Loucy (cell line): Measurements from ENCODE around the gene SCPEP1.

ENCODE experiments used
- H2AFZ ChIP-seq: fragments of 200-600 bp; sonication (generic); 2 replicates; pipeline ENCODE4 v1.6.0; 2016; ENCODE audit warnings: antibody characterized with exemption, mild to moderate bottlenecking, low read length, moderate library complexity
- H3F3A ChIP-seq: fragments of 200-600 bp; 2 replicates; pipeline ENCODE4 v1.6.0; 2016; ENCODE audit warnings: antibody characterized with exemption, low read depth, mild to moderate bottlenecking
- H3K27me3 ChIP-seq: fragments of 200-600 bp; sonication (generic); 2 replicates; pipeline ENCODE4 v1.6.1; 2014; ENCODE audit warnings: low read length, mild to moderate bottlenecking; ENCODE audit not compliant: insufficient read depth, poor library complexity, severe bottlenecking
- H3K36me3 ChIP-seq: fragments of 200-600 bp; sonication (generic); 2 replicates; pipeline ENCODE4 v1.6.1; 2016; ENCODE audit warnings: low read length; ENCODE audit not compliant: insufficient read depth
- H3K4me1 ChIP-seq: fragments of 200-600 bp; sonication (generic); 2 replicates; pipeline ENCODE4 v1.5.1; 2014; ENCODE audit warnings: low read length, mild to moderate bottlenecking; ENCODE audit not compliant: insufficient read depth, poor library complexity, severe bottlenecking
- H3K4me2 ChIP-seq: fragments of 200-600 bp; sonication (generic); 2 replicates; pipeline ENCODE4 v1.6.0; 2014; ENCODE audit warnings: antibody characterized with exemption, low read length, low read depth, mild to moderate bottlenecking; ENCODE audit not compliant: poor library complexity, severe bottlenecking
- H3K4me3 ChIP-seq: fragments of 200-600 bp; sonication (generic); 2 replicates; pipeline ENCODE4 v1.5.1; 2014; ENCODE audit warnings: low read length, mild to moderate bottlenecking, mixed read lengths; ENCODE audit not compliant: poor library complexity, severe bottlenecking
- H3K79me2 ChIP-seq: fragments of 200-600 bp; sonication (generic); 2 replicates; pipeline ENCODE4 v1.6.1; 2014; ENCODE audit warnings: low read length; ENCODE audit not compliant: insufficient read depth
- H3K9ac ChIP-seq: fragments of 200-600 bp; sonication (generic); 2 replicates; pipeline ENCODE4 v1.6.0; 2014; ENCODE audit warnings: mild to moderate bottlenecking, low read depth, low read length, moderate library complexity; ENCODE audit not compliant: poor library complexity, severe bottlenecking
- H3K9me2 ChIP-seq: fragments of 200-600 bp; sonication (generic); replicated peaks from 2 replicates; pipeline ENCODE4 v1.6.1; 2016; ENCODE audit warnings: low read depth, low read length, mixed read lengths
- H3K9me3 ChIP-seq: fragments of 200-600 bp; sonication (generic); 2 replicates; pipeline ENCODE4 v1.6.1; 2014; ENCODE audit warnings: mild to moderate bottlenecking, antibody characterized with exemption, low read length, low read depth; ENCODE audit not compliant: insufficient read depth
- H4K20me1 ChIP-seq: fragments of 200-600 bp; sonication (generic); 2 replicates; pipeline ENCODE4 v1.6.0; 2014; ENCODE audit warnings: antibody characterized with exemption, low read length, mild to moderate bottlenecking; ENCODE audit not compliant: insufficient read depth, poor library complexity, severe bottlenecking
- EZH2phosphoT487 ChIP-seq: fragments of 200-600 bp; IDR thresholded peaks from 2 replicates; pipeline ENCODE4 v1.6.1; 2018; ENCODE audit warnings: antibody characterized with exemption, mild to moderate bottlenecking, moderate library complexity, borderline replicate concordance
- TF ChIP-seq, protein P1 (sequence below): fragments of 200-600 bp; sonication (generic); conservative IDR thresholded peaks from 2 replicates; pipeline ENCODE4 v1.5.1; 2014; ENCODE audit warnings: mild to moderate bottlenecking, antibody characterized with exemption, low read length

Gene SCPEP1

DNA sequence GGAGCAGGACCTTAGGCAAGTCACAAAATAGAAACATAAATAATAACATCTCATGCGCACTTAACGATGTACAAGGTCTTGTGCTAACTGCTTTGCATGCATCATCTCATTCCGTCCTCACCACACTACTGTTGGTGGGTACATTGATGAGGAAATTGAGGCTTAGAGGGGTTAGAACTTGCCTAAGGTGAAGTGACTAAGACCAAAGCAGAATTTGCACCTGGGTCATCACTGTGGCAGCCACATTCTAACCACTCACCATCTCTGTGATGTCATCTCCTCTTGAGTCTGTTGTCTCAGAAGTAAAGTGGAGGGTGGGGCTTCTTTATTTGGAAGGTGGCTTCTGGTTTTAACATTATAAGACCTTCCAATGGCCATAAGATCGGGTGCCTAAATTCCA, 43.7 kb upstream of the SCPEP1 start:
- Histone ChIP-seq H3K4me2 (no peak overlapping the region), H3K4me3 (no peak overlapping the region), H3K4me1 (no peaks in the 10 kb centered on the region), H3K9ac (no peak overlapping the region), H3K9me3 (peaks cover 16% of the 10 kb centered on the region; the same call in 1 of the 2 replicates), H3K36me3 (peaks cover 63% of the 10 kb centered on the region), H3K9me2 (no peaks in the 10 kb centered on the region), H4K20me1 (no peaks in the 10 kb centered on the region), H3F3A (0 out of 2 replicates have a peak, but pooled peaks cover 3% of the 10 kb centered on the region), H3K79me2 (no peaks in the 10 kb centered on the region), H3K27me3 (no peaks in the 10 kb centered on the region), H2AFZ (no peak overlapping the region)
- TF ChIP-seq EZH2phosphoT487, result no peak
- TF ChIP-seq, protein P1, sequence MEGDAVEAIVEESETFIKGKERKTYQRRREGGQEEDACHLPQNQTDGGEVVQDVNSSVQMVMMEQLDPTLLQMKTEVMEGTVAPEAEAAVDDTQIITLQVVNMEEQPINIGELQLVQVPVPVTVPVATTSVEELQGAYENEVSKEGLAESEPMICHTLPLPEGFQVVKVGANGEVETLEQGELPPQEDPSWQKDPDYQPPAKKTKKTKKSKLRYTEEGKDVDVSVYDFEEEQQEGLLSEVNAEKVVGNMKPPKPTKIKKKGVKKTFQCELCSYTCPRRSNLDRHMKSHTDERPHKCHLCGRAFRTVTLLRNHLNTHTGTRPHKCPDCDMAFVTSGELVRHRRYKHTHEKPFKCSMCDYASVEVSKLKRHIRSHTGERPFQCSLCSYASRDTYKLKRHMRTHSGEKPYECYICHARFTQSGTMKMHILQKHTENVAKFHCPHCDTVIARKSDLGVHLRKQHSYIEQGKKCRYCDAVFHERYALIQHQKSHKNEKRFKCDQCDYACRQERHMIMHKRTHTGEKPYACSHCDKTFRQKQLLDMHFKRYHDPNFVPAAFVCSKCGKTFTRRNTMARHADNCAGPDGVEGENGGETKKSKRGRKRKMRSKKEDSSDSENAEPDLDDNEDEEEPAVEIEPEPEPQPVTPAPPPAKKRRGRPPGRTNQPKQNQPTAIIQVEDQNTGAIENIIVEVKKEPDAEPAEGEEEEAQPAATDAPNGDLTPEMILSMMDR, result no peak

DNA sequence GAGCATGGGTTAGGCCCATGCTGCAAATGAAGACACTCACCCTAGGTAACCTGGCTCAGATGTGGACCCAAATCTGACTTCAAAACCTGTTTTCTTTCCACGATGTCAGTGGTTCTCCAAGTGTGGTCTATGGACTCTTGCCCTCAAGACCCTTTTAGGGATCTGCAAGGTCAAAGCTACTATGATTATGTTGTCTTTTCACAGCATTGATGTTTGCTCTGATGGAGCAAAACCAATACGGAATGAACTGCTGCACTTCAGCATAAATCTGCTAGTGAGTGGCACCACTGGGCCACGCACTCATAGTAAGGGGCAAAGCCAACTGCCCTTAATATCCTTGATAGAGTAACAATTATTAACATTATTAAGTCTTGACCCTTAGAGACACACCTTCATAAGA, 42.5 kb upstream of the SCPEP1 start:
- Histone ChIP-seq H3K79me2 (no peaks in the 10 kb centered on the region), H3K4me2 (no peak overlapping the region), H3K27me3 (no peaks in the 10 kb centered on the region), H2AFZ (no peak overlapping the region), H4K20me1 (no peaks in the 10 kb centered on the region), H3K4me1 (no peaks in the 10 kb centered on the region), H3F3A (no peaks in the 10 kb centered on the region), H3K36me3 (peaks cover 71% of the 10 kb centered on the region), H3K9ac (no peak overlapping the region), H3K9me3 (peaks cover 6% of the 10 kb centered on the region; the same call in 1 of the 2 replicates), H3K9me2 (no peaks in the 10 kb centered on the region), H3K4me3 (no peak overlapping the region)
- TF ChIP-seq EZH2phosphoT487, result no peak
- TF ChIP-seq, protein P1, result no peak

DNA sequence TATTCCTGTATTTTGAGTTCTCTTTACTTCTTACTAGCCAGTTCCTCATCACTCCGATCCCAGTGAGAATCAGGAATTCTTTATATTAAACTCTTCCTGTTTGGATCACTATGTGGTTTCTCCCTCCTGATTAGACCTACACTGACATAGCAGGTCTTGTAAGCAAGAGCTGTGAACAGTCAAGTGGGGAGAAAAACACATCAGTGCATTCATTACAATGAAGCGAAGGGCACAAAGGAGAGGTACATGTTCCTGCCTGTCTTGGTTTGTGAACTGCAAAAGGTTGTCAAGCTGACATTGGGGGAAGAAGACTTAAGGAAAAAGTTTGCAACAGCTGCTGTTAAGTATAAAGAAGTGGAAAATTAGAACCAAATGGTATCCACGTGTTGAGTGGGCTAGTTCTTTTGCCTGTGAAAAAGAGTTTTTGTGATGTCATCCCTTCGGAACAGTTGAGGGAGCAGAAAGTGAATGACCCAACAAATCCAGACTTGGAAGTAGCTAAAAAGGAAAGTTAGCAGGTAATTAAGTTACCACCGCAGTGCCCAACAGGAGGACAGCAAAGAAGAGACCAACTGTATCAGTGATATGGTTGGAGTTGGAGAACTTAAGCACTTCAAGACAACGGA, 41.1 kb upstream of the SCPEP1 start:
- Histone ChIP-seq H3K36me3 (peaks cover 82% of the 10 kb centered on the region), H3K79me2 (no peaks in the 10 kb centered on the region)
- no peak for TF ChIP-seq EZH2phosphoT487
- TF ChIP-seq, protein P1, result no peak

More for the DNA sequence above, 41.1 kb upstream of the SCPEP1 start:
- H4K20me1 ChIP-seq, result no peaks in the 10 kb centered on the region
- H3K27me3 ChIP-seq, result no peaks in the 10 kb centered on the region
- H3F3A ChIP-seq, result no peaks in the 10 kb centered on the region
- H3K9ac ChIP-seq, result no peak overlapping the region
- no peaks in the 10 kb centered on the region for H3K4me1 ChIP-seq
- no peaks in the 10 kb centered on the region for H3K9me2 ChIP-seq
- no peak overlapping the region for H2AFZ ChIP-seq
- H3K4me3 ChIP-seq, result no peak overlapping the region
- H3K4me2 ChIP-seq, result no peak overlapping the region
- H3K9me3 ChIP-seq, result 0 out of 2 replicates have a peak, but pooled peaks cover 2% of the 10 kb centered on the region
